ENCODE data around the gene HOXA3. TPM values are rescaled to one million over a fixed set of nuclear protein-coding genes. Genes with fewer than 3 reads are reported as not detected.

HOXA3 gene
- total RNA-seq, 1 donor from 2014 or later: not detected

GRCh38 chr7:27138472-27138871 lies 13.9 kb downstream of the HOXA3 start:
- H3K27ac ChIP-seq (ENCODE audit: low read depth, low read length): no peak overlapping the region
- peaks cover 92% of the 10 kb centered on the region for H3K27me3 ChIP-seq (ENCODE audit: insufficient read depth, low read length)
- H3K4me3 ChIP-seq (ENCODE audit: insufficient read depth, low read depth, low read length): no peak overlapping the region
- DNase-seq (ENCODE audit: low read depth) (no peak), FAIRE-seq (no peak)
- no peaks in the 10 kb centered on the region for H3K79me2 ChIP-seq (ENCODE audit: insufficient read depth, low read length)
- H3K27ac Mint-ChIP-seq (ENCODE audit: unreplicated experiment): no peak overlapping the region
- H2AFZ ChIP-seq (ENCODE audit: low read depth, low read length): no peak overlapping the region
- no peak overlapping the region for H3K4me2 ChIP-seq (ENCODE audit: low read length)
- H3K4me3 Mint-ChIP-seq (ENCODE audit: unreplicated experiment): no peak overlapping the region
- peaks cover 24% of the 10 kb centered on the region for H3K9me3 Mint-ChIP-seq (ENCODE audit: unreplicated experiment)
- no peaks in the 10 kb centered on the region for H3K36me3 ChIP-seq (ENCODE audit: insufficient read depth, low read length)
- no peaks in the 10 kb centered on the region for H3K9me3 ChIP-seq (ENCODE audit: insufficient read depth, low read depth, low read length)
- peaks cover 6% of the 10 kb centered on the region for H3K4me1 ChIP-seq (ENCODE audit: insufficient read depth, low read length)
- H3K27me3 Mint-ChIP-seq (ENCODE audit: low read depth, unreplicated experiment): peaks cover 91% of the 10 kb centered on the region
- no peak for TF ChIP-seq EZH2 (IDR thresholded peaks at IDR 0.05; ENCODE audit: insufficient read depth, low read length)
- no peak for TF ChIP-seq CTCF (IDR thresholded peaks at IDR 0.05; ENCODE audit: insufficient read depth, low read depth, low read length)
- H3K9ac ChIP-seq (ENCODE audit: low read length): no peak overlapping the region
- peaks cover 3% of the 10 kb centered on the region for H3K36me3 Mint-ChIP-seq (ENCODE audit: low read depth, unreplicated experiment)
- H4K20me1 ChIP-seq (ENCODE audit: insufficient read depth, low read length): no peaks in the 10 kb centered on the region
- no peaks in the 10 kb centered on the region for H3K4me1 Mint-ChIP-seq (ENCODE audit: low read depth, unreplicated experiment)

- peaks cover 93% of the 10 kb centered on the region for H3K27me3 ChIP-seq (ENCODE audit: insufficient read depth, low read length)
These were observed 14.6 kb downstream of the HOXA3 start for GRCh38 chr7:27137640-27138315.

More at GRCh38 chr7:27137640-27138315, 14.6 kb downstream of the HOXA3 start:
- Histone ChIP-seq H3K79me2 (ENCODE audit: insufficient read depth, low read length) (no peaks in the 10 kb centered on the region), H3K27ac (ENCODE audit: low read depth, low read length) (no peak overlapping the region), H3K9me3 (ENCODE audit: insufficient read depth, low read depth, low read length) (no peaks in the 10 kb centered on the region), H3K9ac (ENCODE audit: low read length) (no peak overlapping the region), H2AFZ (ENCODE audit: low read depth, low read length) (no peak overlapping the region), H3K4me2 (ENCODE audit: low read length) (no peak overlapping the region), H4K20me1 (ENCODE audit: insufficient read depth, low read length) (no peaks in the 10 kb centered on the region), H3K36me3 (ENCODE audit: insufficient read depth, low read length) (no peaks in the 10 kb centered on the region), H3K4me3 (ENCODE audit: insufficient read depth, low read depth, low read length) (no peak overlapping the region), H3K4me1 (ENCODE audit: insufficient read depth, low read length) (peaks cover 6% of the 10 kb centered on the region)
- no peak for TF ChIP-seq EZH2 (IDR thresholded peaks at IDR 0.05; ENCODE audit: insufficient read depth, low read length)
- TF ChIP-seq CTCF (IDR thresholded peaks at IDR 0.05; ENCODE audit: insufficient read depth, low read depth, low read length): no peak
- no peak for DNase-seq (ENCODE audit: low read depth)
- Mint-ChIP-seq H3K36me3 (ENCODE audit: low read depth, unreplicated experiment) (peaks cover 3% of the 10 kb centered on the region), H3K27me3 (ENCODE audit: low read depth, unreplicated experiment) (peaks cover 95% of the 10 kb centered on the region), H3K4me3 (ENCODE audit: unreplicated experiment) (no peak overlapping the region), H3K27ac (ENCODE audit: unreplicated experiment) (no peak overlapping the region), H3K4me1 (ENCODE audit: low read depth, unreplicated experiment) (no peaks in the 10 kb centered on the region), H3K9me3 (ENCODE audit: unreplicated experiment) (peaks cover 22% of the 10 kb centered on the region)
- FAIRE-seq: no peak
